NCI-H128 (cell line): ENCODE measurements around the gene LINGO1.

Experiments
- DNase-seq: peaks from one replicate; lab custom pipeline; 2025; ENCODE audit not compliant: unreplicated experiment; lab: John Stamatoyannopoulos, UW

Gene LINGO1

GRCh38 chr15:77631745-77632533 lies 773 bp downstream of the LINGO1 start:
- DNase-seq, result no peak

GRCh38 chr15:77630956-77631744 lies 1.6 kb downstream of the LINGO1 start:
- no peak for DNase-seq

DNA sequence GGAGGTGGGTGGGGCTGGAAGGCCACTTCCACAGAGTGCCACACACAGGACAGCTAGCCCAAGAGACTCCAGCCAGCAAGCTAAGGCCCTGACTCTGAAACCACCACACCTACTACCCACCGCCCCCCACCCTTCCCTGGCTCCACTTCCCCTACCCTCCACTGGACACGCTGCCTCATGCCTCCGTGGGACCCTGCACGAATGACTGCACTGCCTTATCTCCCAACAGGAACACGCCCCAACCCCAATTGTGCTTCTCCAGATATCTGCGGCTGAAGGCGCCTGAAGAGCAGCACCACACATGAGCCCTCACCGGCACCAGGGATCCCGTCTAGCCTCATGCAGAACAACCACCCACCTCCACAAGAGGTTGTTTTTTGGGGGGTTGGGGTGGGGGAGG lies 2.7 kb downstream of the LINGO1 start:
- DNase-seq, result no peak

DNA sequence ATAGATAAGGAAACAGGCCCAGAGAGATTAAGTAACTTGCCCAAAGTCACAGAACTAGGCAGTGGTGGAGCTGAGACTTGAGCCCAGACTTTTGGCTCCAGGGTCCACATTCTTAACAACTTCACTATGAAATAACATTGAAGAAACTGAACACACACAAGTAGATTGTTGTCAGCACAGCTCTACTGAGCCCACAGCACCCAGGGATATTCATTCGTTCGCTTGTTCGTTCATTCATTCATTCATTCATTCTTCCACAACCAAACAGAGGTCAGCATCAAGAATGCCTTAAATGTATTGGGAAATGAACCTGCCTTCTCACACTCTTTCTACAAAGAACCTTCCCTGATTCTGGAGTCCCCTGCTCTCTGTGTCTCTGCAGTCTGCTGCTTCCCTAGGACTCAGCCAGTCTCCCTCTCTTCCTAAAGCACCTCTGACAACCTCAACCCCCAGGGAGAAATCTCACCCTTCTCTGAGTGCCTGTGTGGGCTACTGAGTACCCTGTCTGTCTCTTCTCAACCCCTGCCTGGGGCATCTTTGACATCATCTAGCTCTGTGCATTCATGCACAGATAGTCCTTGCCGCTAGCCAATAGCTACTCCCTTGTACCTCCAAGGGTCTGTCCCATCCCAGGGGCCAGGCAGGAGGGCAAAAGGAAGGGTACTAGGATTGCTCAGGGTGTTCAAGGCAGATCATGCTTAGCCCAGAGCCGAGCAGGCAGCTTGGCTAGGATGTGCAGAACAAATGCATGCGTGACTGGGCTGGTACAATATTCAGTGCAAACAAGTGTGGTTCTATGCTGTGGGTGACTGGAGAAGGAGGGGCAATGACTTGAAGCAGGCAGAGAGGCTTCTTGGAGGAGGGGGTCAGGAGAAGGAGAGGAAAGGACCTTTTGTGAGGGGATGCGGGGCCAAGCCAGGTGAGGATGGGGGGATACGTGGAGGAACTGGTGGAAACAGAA lies 3.4 kb downstream of the LINGO1 start:
- no peak for DNase-seq

DNA sequence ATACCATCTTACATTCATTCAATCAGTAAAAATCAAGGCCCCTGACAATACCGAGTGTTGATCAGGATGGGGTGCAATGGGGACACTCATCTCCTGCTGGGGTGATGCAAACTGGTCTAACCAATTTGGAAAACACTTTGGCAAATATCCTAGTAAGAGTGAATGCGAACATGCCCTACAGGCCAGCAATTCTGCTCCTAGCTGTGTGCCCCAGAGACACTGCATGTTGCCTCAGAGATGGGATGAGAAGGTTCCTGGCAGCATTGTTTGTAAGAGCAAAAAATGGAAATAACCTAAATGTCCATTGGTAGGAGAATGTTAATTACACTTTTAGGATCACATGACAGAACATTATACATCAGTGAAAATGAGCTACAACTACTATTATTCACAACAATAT lies 4.7 kb downstream of the LINGO1 start:
- no peak for DNase-seq

DNA sequence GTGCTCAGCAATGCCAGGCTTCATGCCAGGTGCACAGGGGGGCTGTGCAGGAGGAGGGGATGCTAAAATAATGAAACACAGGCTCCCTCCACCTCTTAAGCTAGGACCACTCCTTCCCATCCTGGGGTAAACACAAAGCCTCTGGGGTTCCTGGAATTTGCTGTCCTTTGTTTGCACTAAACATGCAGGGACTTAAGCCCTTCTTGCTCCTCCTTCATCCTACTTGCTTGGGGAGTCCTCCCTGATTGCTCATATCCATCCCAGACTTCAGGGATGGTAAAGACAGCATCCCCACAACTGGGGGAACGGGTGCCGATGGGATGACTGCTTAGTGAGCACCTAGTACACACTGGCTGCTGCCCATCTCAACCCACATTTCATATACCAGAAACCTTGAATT lies 5.1 kb downstream of the LINGO1 start:
- no peak for DNase-seq

GRCh38 chr15:77627067-77627466 lies 5.6 kb downstream of the LINGO1 start:
- DNase-seq, result no peak

GRCh38 chr15:77626002-77626401 lies 6.7 kb downstream of the LINGO1 start:
- no peak for DNase-seq

GRCh38 chr15:77625376-77625775 lies 7.3 kb downstream of the LINGO1 start:
- DNase-seq, result no peak

- no peak for DNase-seq
These were observed 7.8 kb downstream of the LINGO1 start for GRCh38 chr15:77624868-77625267.

DNA sequence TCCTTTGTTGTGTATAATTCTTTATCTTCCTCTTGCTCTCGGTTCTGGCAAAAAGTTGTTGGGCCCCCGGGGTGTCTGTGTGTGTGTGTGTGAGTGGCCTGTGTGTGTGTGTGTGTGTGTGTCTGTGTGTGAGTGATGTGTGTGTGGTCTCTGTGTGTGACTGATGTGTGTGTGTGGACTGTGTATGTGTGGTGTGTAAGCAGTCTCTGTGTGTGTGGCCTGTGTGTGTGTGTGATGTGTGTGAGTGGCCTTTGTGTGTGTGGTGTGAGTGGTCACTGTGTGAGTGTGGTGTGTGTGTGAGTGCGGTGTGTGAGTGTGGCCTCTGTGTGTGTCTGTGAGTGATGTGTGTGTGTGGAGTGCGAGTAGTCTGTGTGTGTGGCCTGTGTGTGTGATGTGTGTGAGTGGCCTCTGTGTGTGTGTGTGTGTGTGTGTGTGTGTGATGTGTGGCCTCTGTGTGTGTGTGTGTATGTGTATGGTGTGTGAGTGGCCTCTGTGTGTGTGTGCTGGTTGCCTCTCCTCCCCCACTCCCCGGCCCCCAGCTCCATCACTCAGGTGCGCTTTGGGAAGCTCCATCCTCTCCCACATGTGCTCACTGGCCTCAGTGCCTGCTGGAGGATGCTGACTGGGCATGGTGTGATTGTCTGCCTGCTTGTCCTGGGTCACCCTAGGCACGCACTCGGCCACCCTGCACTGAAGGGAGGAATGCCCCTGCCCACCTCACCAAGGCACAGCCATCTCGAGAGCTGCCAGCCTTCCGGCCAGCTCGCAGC lies 8.8 kb downstream of the LINGO1 start:
- no peak for DNase-seq

DNA sequence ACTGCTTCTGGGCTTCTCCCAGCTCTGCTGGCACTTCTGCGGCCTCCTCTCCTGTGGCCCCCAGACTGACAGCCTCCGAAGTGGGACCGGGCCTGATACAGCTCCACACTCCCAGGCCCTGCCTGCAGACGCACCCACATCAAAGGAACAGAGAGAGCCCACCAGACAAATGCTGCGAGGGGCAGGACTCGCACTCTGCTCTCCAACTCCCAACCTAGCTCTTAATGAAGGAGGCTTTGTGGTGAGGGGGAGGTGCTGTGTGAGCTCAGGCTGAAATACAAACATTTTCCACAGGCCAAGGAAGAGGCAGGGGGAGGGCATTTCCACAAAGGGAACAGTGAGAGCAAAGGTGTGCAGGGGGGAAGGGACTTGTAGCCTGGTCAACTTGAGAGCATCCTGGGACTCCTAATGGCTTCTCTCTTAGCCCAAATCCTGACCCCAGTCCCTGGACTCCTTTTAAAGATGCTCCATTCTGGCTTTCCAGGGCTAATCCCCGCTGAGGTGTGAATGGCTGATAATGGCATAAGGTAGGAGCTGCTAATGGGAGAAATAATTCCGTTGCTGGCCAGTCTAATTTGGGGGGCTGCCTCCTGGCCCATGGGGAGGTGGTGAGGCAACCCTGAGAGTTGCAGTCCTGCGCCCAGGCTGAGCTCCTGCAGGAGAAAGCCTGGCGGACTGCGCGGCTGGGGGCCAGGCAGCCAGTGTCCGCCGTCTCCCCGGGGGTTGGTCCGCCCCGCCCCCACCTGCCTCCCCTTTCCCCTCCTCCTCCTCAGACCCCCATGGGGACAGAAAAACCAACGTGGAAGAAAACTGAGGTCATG lies 9.6 kb downstream of the LINGO1 start:
- no peak for DNase-seq

GRCh38 chr15:77622209-77622933 lies 10.3 kb downstream of the LINGO1 start:
- no peak for DNase-seq

DNA sequence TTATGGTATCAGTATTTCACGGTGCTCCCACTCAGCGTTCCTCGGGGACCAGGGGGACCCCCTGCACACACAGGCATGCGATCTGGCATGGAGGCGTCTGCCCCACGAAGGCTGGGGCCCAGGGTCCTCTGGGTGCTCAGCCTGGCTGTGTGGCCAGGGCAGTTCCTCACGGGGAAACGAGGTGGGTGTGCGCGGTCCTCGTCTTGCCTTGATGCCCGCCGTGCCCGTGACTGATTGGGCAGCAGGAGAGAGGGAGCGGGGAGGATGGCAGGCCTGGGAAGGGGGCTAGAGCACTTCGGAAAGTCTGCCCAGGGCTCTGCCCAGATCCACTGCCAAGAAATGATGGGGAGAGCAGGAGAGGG lies 10.9 kb downstream of the LINGO1 start:
- no peak for DNase-seq

GRCh38 chr15:77620960-77621647 lies 11.6 kb downstream of the LINGO1 start:
- DNase-seq, result no peak

GRCh38 chr15:77620297-77620696 lies 12.4 kb downstream of the LINGO1 start:
- DNase-seq, result no peak

- DNase-seq, result no peak
These were observed 12.8 kb downstream of the LINGO1 start for GRCh38 chr15:77619883-77620282.

- DNase-seq, result no peak
These were observed 15.1 kb downstream of the LINGO1 start for GRCh38 chr15:77617476-77618230.
